HepG2 (cell line): ENCODE measurements around the gene EIF4H. TPM values are rescaled to one million over a fixed set of nuclear protein-coding genes. Genes with fewer than 3 reads are reported as not detected.

Source experiments
- ATAC-seq: fragments of 200-7000 bp; cut with Tn5 transposase; 3 replicates; pipeline ENCODE4 v1.9.1; 2020; ENCODE audit warnings: mild to moderate bottlenecking, moderate library complexity
- BruUV-seq: library from RNA; stranded (reverse); fragments of 400-500 nt; replicated peaks from 2 replicates; lab custom pipeline; 2021; lab: Mats Ljungman, UMichigan
- CTCF ChIA-PET: fragments of 300-600 bp; formaldehyde crosslinking; extraction: SDS; loops from one replicate; lab custom pipeline; 2021; ENCODE audit warnings: low total read pairs, inconsistent platforms, low intra/inter-chr PET ratio; lab: Yijun Ruan, JAX
- POLR2A ChIA-PET: fragments of 350-600 bp; sonication (Branson Sonifier 250); formaldehyde crosslinking; loops from one replicate; lab custom pipeline; 2020; ENCODE audit warnings: antibody characterized with exemption, inconsistent platforms; lab: Yijun Ruan, JAX
- DNase-seq: peaks from one replicate; pipeline ENCODE4 v3.0.0-alpha.2; 2015; ENCODE audit warnings: low spot score
- FAIRE-seq: peaks from 3 replicates; lab custom pipeline; 2011; peaks lifted over from hg19 to GRCh38; lab: Jason Lieb, UNC
- H2AFZ ChIP-seq: one replicate; pipeline ENCODE4 v1.6.1; 2011; ENCODE audit warnings: low read length, inconsistent platforms
- H3K27ac ChIP-seq: fragments of 300-600 bp; 3 replicates; pipeline ENCODE4 v1.8.0; 2011; ENCODE audit warnings: mixed run types, mild to moderate bottlenecking, mixed read lengths, low read length, inconsistent platforms; ENCODE audit not compliant: insufficient read depth; ENCODE audit errors: extremely low read length
- H3K27me3 ChIP-seq, 2 experiments: fragments of 200-600 bp in 1 of 2; 2 replicates in 1 of 2; 3 replicates in 1 of 2; pipeline versions ENCODE4 v1.6.0 to v1.8.0; 2011; ENCODE audit warnings: low read length in 2 of 2, mild to moderate bottlenecking in 2 of 2, moderate library complexity in 2 of 2, inconsistent platforms in 1 of 2; ENCODE audit not compliant: insufficient read depth in 2 of 2, control insufficient read depth in 1 of 2
- H3K36me3 ChIP-seq, 2 experiments: fragments of 200-600 bp in 1 of 2; replicated peaks in 1 of 2; 2 replicates in 1 of 2; 3 replicates in 1 of 2; pipeline versions ENCODE4 v1.5.1 to v1.8.0; 2011; ENCODE audit warnings: low read length in 2 of 2, inconsistent platforms in 1 of 2; ENCODE audit not compliant: insufficient read depth in 2 of 2, control insufficient read depth in 1 of 2
- H3K4me1 ChIP-seq: 2 replicates; pipeline ENCODE4 v1.5.1; 2012; ENCODE audit warnings: low read length, inconsistent platforms; ENCODE audit not compliant: insufficient read depth
- H3K4me2 ChIP-seq: 2 replicates; pipeline ENCODE4 v1.6.0; 2011; ENCODE audit warnings: low read depth, low read length, inconsistent platforms
- H3K4me3 ChIP-seq, 3 experiments: fragments of 200-600 bp in 1 of 3; sonication (generic), shearing (Covaris generic) in 1 of 3; replicated peaks in 1 of 3; 2 replicates each; pipeline ENCODE4 v1.5.1; 2011 to 2016; ENCODE audit warnings: low read length in 3 of 3, inconsistent platforms in 2 of 3, low read depth in 2 of 3, mild to moderate bottlenecking in 2 of 3, control low read depth in 1 of 3, mixed read lengths in 1 of 3; ENCODE audit not compliant: insufficient read depth in 1 of 3
- H3K79me2 ChIP-seq: one replicate; pipeline ENCODE4 v1.6.1; 2011; ENCODE audit warnings: low read length, inconsistent platforms; ENCODE audit not compliant: insufficient read depth
- H3K9ac ChIP-seq: 2 replicates; pipeline ENCODE4 v1.6.0; 2011; ENCODE audit warnings: mild to moderate bottlenecking, low read depth, low read length, inconsistent platforms; ENCODE audit not compliant: insufficient read depth
- H3K9me3 ChIP-seq: 2 replicates; pipeline ENCODE4 v1.5.1; 2012; ENCODE audit warnings: mild to moderate bottlenecking, low read length
- H4K20me1 ChIP-seq: 2 replicates; pipeline ENCODE4 v1.6.0; 2011; ENCODE audit warnings: inconsistent platforms, mild to moderate bottlenecking, low read length, moderate library complexity; ENCODE audit not compliant: insufficient read depth
- CTCF ChIP-seq: sonication (generic); formaldehyde crosslinking; IDR thresholded peaks from 2 replicates; pipeline ENCODE4 v1.5.0; 2020; ENCODE audit warnings: mild to moderate bottlenecking, missing genetic modification reagents, moderate library complexity
- ETV5 ChIP-seq: IDR thresholded peaks from 2 replicates; pipeline ENCODE4 v1.6.1; 2018; ENCODE audit warnings: missing biosample characterization, missing genetic modification reagents, inconsistent platforms, borderline replicate concordance
- RBM22 ChIP-seq: fragments of 200-400 bp; formaldehyde crosslinking; optimal IDR thresholded peaks from 2 replicates; pipeline ENCODE3; 2017; ENCODE audit warnings: mild to moderate bottlenecking, low read length, moderate library complexity
- THRA ChIP-seq: sonication (generic); formaldehyde crosslinking; IDR thresholded peaks from 2 replicates; pipeline ENCODE4 v1.4.0; 2020; ENCODE audit warnings: missing genetic modification reagents, borderline replicate concordance
- ZBTB7A ChIP-seq: sonication (generic); formaldehyde crosslinking; IDR thresholded peaks from 2 replicates; pipeline ENCODE4 v1.8.0; 2022; ENCODE audit warnings: mild to moderate bottlenecking, missing genetic modification reagents
- ZNF777 ChIP-seq: sonication (generic); formaldehyde crosslinking; IDR thresholded peaks from 2 replicates; pipeline ENCODE4 v1.4.0; 2020; ENCODE audit warnings: missing genetic modification reagents
- WGBS: methylation state at CpG from one replicate; pipeline ENCODE4 v1.1.6; 2017; ENCODE audit warnings: low lambda C conversion rate; 5-methylcytosine and 5-hydroxymethylcytosine counted together
- in situ Hi-C: cut with HindIII; loops from 2 replicates; pipeline ENCODE4 v1.10.0; 2017; ENCODE audit warnings: low pct_unique_long_range_greater_than_20kb; ENCODE audit not compliant: extremely low pct_ligation_motif_present
- intact Hi-C: fragments of 100-400 bp; cut with micrococcal nuclease; formaldehyde crosslinking; loops from one replicate; pipeline ENCODE4 v1.10.0; 2022; ENCODE audit not compliant: unreplicated experiment
- polyA plus RNA-seq, 8 experiments: library from polyadenylated mRNA; depleted of rRNA in 3 of 8; stranded (reverse) in 7 of 8; unstranded in 1 of 8; fragments of >200 nt; fragmentation: Illumina TruSeq in 4 of 8; extraction: Trizol in 4 of 8; gene quantifications; 2 replicates each; pipeline versions ENCODE4 v1.2.1 to v1.2.3, GENCODE V29; 2011 to 2016; ENCODE audit warnings: low read depth in 4 of 8, missing spikeins in 1 of 8, mixed read lengths in 1 of 8; ENCODE audit not compliant: insufficient read depth in 1 of 8
- total RNA-seq, 5 experiments: library from RNA; depleted of rRNA; stranded (reverse); fragments of >200 nt; fragmentation: Illumina TruSeq; extraction: Trizol; gene quantifications; 2 replicates each; pipeline ENCODE4 v1.2.3, GENCODE V29; 2016; ENCODE audit warnings: low read depth in 1 of 5

Gene EIF4H
- total and polyA plus RNA-seq, 2 of the 13 experiments (the other 11 are each of a cell fraction or from before 2014, with no cell fraction given): 232 to 321 TPM

GRCh38 chr7:74193054-74193453, 18.9 kb downstream of the EIF4H start:
- Histone ChIP-seq H3K4me3 (no peak overlapping the region), H4K20me1 (peaks cover 12% of the 10 kb centered on the region), H3K4me1 (no peaks in the 10 kb centered on the region), H2AFZ (no peak overlapping the region), H3K4me2 (no peak overlapping the region), H3K27ac (no peak overlapping the region), H3K27me3 (no peaks in the 10 kb centered on the region), H3K9me3 (no peaks in the 10 kb centered on the region), H3K36me3 (peaks cover 37 to 75% of the 10 kb centered on the region in 2 experiments), H3K79me2 (peaks cover 18% of the 10 kb centered on the region), H3K9ac (no peak overlapping the region)
- CTCF ChIA-PET: no interaction called here
- intact Hi-C loops (no loop called here), in situ Hi-C loops (no loop called here)
- ATAC-seq (no peak), DNase-seq (no peak), FAIRE-seq (no peak)
- POLR2A ChIA-PET: interaction anchor here (1.1 kb wide), 1 partner anchor 10 kb away, joined by 3 read pairs; no protein-coding TSS in a partner anchor
- TF ChIP-seq ETV5 (CRISPR knock-in tag) (no peak), ZBTB7A (no peak), THRA (CRISPR knock-in tag) (no peak), ZNF777 (CRISPR knock-in tag) (no peak), RBM22 (peak; percentile 60), CTCF (no peak)
- BruUV-seq: no TSS peak
- WGBS: 95% methylated on average over 8 of the region's 8 CpGs
